GM21529 (cell line): ENCODE measurements around the gene ABI1.
"Not testable (repeated sequence)": the region's sequence is repeated elsewhere in the genome, so short reads cannot be mapped to it uniquely, and the experiment has no call there.

Source experiments
- ATAC-seq: cut with Tn5 transposase; IDR thresholded peaks from one replicate; pipeline ENCODE4 v1.9.1; 2021; ENCODE audit not compliant: unreplicated experiment

ABI1 gene

DNA sequence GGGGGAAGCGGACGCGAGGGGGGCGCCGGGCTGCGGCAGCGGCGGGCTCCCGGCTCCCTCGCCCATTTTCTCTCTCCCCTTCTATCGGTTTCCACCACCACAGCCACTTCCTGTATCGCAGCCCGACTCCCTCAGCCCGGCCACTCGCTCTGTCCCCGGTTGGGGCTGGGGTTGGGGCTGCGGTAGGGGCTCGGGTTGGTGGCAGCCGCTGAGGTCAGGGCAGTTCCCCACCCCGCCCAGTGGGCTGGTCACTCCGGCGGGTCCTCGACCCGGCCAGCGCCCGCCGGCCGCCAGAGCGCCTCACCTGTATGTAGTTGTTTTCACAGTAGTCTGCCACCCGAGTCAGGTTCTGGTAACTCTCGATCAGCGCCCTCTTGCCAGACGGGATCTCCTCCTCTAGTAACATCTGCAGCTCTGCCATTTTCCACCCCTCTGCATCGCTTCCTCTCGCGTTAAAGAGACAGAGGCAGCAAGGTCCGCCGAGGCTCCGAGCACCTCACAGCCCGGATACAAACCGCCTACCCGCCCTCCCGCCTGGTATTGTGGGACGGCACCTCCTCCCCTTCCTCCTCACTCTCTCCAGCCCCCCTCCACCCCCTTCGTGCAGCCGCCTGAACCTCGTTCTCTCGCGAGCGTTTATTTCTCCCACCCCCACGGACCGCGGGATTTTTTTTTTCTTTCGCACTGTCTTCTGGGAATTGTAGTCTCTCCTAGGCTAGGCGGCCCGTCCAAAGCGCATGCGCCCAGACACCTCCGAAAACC lies at the start of gene ABI1:
ABI1 (minus strand) TSS at position 516 of the 762 bp plus-strand sequence; CDS start at position 421, 95 bp downstream.
- peak; percentile 71 for ATAC-seq

DNA sequence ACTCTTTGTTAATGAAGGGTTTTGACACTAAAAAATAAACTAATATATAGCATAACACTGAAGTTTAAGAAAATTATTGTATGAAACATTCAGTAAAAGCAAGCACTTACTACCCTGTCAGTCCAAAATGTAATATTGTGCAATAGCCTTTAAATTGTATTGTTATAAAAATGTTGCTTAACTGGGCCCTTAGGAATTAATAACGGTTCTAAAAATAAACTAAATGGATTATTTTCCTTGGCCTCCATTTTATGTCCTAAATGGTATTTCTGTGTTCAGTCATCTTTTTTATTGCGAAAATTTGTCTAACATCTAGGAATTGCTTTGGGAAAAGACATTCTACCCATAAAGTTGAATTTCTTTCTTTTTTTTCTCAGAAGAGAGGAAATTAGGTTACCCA lies 49.0 kb upstream of the ABI1 start:
- no peak for ATAC-seq

DNA sequence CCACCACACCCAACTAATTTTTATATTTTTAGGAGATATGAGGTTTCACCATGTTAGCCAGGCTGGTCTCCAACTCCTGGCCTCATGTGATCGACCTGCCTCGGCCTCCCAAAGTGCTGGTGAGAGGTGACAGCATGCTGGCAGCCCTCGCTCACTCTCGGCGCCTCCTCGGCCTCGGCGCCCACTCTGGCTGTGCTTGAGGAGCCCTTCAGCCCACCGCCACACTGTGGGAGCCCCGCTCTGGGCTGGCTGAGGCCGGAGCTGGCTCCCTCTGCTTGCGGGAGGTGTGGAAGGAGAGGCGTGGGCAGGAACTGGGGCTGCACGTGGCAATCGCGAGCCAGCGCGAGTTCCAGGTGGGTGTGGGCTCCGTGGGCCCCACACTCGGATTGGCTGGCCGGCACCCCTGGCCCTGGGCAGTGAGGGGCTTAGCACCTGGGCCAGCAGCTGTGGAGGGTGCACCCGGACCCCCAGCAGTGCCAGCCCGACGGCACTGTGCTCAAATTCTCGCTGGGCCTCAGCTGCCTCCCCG lies 44.6 kb upstream of the ABI1 start:
- ATAC-seq: not testable (repeated sequence)

DNA sequence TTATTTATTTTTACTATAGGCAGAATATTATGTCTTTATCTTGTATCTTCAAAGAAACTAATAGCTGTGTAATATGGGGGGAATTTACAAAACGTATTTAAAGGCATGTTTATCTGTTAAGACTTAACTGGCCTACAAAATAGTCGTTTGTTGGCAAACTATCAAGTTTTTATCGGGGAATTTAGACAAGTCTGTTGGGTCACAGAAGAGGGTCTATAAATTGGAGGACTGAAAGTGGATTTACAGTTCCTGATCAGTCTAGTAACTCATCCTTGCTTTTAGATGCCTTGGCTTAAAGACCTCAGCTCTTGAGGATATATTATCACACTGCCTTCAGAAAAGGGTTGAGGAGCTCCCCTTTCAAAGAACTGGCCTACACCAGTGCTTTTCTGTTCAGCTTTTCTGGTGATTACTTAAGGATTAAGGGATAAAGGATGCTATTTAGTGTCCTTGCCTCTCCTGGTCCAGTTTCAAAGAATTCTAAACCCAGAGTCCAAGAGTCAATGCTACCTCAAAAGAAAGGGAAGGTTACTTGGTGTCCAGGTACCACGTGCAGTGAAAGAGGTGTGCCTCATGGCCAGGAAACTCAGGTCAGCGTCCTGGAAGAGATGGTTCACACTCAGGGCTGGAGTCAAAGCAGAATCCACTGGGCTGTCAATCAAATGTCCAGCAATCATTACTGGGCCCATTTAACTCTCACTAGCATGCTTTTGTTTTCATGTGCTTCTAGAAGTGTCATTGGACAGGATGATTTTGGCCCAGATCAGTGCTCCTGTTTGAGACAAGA lies 42.9 kb upstream of the ABI1 start:
- ATAC-seq: no peak

DNA sequence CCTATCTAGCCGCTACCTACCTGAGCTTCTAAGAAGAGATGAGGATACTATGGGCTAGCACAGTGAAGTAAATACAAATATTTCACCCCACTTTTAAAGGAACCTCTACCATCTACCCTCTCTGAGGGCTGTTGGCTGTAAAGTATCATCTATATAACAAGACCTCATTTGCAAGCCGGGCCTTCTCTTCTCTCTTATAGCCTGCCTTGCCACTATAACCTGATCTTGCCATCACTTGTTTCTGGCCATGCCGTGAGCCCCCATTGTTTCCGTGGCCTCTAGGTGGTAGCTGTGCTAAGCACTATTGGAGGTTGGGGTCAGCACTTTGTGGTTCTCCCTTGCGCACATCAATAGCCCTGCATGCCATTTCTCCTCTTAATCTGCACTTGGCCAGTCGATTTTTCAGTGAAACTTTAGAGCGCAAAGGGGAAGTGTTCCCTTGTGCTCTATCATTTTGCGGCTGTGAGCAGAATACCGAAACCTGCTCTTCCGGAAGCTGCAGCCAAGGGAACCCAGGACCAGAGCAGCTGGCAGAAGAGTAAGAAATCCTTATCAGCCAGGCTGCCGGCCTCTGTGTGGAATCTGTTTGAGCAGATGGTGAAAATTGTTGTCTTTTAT lies 31.7 kb upstream of the ABI1 start:
- ATAC-seq: peak; percentile 85

DNA sequence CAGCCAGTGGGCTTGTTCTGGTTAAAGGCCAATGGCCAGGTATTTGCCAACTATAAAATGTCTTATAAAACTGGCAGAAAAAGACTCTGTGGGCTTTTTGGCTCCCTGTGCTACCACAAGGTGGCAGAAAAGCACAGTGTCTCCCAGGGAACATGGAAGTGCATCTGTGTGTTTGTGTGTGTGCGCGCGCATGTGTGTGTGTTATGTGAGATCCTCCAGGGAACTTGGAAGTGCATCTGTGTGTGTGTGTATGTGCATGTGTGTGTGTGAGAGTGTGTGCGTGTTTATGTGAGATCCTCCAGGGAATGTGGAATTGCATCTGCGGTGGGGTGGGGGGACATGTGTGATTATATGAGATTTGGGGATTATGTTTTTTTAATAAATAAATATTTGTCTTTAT lies 30.2 kb upstream of the ABI1 start:
- ATAC-seq: no peak

DNA sequence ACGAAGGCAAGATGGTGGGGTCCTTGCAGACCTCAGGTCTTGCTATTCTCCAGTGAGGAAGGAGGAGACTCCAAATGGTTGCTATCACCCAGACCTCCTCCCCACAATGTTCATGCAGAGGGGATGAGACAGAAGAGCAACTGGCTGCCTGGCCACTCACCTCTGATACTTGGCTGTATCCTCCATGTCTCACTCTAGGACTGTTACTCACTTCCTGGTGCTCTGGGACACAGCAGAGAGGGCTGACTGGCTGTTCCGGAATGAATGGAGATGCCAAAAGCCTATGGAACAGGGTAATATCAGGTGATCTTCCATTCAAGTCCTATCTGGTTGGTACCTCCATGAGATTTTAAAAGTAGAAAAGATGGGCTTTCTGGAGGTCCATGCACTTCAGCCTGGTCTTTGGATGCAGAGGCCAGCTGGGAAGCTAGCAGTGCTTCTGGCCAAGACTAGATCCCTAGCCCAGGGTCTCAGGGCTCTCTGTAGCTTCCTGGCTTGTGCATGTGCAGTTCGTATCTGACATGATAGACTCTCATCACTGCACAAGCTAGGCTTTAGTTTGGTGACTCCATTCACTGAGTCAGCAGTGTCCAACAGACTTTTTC lies 27.0 kb upstream of the ABI1 start:
- ATAC-seq: no peak

DNA sequence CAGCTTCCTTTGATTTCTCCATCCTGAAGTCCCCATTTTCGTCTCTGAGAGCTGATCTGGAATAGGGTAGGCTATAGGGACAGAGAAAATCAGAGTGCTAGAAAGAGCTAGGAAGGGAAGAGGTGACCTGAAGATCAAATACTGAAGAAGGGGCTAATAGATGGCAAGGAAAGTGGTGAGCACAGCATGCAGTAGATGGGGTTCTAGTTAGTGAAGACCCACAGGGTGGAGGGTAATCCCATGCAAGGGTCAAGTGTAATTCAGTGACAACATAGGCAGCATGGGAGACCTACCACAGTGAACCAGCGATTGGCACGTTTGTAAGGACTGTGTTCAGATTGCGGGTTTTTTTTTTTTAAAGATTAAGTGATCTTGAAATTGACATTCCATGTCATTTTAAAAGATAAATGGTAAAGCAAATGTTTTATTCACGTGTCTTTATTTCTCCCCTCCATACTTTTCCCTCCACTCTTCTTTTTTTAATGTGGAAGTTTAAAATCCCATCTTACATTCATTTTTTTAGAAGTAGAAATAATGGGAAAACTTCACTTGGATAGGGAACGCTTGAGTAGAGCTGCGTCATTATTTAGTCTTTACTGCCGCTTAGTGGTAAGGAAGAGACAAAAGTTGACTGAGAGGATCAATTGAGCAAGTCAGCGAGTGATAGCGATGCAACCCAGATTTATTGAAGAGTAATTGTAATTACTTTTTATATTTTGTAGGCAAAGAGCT lies 21.0 kb upstream of the ABI1 start:
- peak; percentile 66 for ATAC-seq

DNA sequence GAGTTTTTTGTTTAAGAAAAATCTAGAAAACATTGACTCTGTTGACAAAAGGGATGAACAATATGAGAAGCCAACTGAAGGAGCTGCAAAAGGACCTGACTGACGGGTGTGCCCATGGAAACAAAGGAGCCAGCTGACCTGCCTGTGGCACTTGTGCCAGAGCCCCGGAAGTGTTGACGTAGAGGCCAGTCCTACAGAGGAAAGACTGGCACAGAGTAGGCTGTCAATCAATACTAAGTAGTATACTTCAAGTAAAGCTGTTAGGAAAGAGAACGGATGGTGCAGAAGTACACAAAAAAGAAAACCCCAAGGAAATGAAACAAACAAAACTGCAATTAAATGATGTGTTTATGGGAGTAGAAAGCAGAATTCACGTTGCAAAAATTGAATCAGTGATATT lies 19.0 kb upstream of the ABI1 start:
- ATAC-seq: no peak

DNA sequence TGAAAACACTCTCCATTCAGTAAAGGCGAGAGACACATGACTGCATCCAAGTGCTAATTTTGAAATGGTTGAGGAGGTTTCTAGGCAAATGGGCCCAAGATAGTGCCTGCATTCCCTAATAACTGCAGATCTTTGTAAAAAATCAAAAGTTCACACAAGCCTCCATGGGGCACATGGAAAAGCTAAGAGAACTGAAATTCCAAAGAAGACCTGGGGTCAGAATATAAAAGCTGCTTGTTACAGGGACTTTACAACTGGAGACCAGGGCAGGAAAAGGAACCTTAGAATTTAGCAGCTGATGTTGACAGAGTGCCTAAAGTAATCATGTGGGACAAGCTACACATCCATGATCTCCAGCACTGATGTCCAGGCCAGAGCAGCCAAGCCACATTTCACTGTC lies 10.0 kb upstream of the ABI1 start:
- ATAC-seq: no peak

DNA sequence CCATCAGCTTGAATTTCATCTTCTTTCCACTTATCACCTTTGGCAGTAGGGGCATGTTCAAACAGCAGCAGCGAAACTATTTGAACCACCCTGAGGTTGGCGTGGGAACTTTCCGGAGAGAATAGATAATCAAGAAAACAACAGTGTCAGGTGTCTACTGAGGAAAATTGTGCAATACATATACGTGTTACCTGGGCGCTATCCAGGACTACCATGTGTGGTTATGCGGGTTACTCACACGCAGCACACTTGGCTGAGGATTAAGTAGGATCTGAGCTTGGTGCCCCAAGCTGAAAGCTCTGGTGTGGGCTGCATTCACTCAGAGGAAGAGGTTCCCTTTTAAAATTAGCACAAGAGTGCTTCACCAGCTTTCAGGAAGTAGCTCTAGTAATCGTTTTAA lies 8.8 kb upstream of the ABI1 start:
- no peak for ATAC-seq

DNA sequence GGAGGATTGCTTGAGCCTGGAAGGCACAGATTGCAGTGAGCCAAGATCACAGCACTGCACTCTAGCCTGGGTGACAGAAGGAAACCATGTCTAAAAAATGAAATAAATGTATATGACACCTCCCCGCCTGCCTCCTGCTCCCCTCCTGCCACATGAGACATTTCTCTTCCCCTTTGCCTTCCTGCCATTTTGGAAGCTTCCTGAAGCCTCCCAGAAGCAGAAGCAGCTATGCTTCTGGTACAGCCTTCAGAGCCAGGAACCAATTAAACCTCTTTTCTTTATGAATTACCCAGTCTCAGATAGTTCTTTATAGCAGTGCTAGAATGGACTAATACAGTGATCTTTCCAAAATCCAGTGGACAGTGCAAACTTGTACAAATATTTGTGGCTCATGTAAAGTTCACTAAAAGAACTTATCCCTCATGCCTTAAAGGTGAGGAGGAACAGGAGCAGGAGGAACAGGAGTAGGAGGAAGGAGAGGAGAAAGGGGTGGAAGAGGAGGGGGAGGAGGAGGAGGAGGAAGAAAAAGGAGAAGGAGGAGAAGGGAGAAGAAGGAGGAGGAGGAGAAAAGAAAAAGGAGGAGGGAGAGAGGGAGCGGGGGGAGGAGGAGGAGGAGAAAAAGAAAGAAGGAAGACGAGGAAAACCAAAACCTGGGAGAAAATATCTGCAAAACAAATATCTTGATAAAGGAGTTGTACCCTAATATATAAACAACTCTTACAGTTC lies 2.8 kb upstream of the ABI1 start:
- ATAC-seq: no peak

DNA sequence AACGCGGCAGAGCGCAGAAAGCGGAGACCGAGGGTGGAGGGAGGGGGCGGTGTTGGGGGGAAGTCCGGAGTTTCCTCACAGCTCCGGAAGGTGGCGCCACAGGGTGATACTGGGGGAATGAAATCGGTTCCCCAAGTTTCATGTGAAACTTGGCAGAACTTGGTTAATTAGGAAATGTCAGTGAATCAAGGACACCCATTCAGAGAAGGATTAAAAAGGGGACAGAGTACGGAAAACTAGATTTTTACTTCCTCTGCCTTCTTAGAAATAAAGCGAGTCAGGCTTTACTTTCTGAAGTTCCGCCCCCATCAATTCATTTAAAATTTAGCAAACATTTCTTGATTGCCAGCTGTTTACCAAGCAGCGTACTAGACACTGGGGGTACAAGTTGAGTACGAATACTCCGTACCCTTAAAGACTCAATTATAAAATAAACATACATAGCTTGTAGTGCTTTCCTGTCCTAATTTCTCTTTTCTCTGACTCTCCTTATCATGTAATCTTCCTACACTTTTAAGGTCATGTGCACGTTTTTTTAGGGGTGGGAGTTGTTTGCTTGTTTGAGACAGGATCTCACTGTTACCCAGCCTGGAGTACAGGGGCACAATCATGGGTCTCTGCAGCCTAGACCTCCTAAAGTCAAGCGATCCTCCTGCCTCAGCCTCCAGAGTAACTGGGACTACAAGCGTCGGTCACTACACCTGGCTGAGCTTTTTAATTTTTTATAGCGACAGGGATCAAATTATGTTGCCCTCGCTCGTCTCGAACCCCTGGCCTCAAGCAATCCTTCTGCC lies 644 bp upstream of the ABI1 start:
- ATAC-seq: no peak

DNA sequence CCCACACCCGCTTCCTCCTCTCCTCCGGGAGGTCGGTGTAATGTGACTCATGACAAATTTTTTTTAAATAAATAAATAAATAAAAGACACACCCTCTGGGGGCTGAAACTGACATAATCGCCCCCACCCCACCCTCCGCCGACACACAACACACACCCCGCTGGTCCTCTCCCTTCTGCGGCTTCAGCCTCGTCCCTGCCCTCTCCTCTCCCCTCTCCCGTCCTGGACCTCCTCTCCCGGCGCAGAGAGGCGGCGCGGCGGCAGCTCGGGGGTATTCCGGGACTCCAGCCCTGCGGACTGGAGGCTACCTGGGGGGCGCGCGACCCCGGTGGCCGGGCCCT lies 686 bp downstream of the ABI1 start:
- peak; percentile 8 for ATAC-seq

DNA sequence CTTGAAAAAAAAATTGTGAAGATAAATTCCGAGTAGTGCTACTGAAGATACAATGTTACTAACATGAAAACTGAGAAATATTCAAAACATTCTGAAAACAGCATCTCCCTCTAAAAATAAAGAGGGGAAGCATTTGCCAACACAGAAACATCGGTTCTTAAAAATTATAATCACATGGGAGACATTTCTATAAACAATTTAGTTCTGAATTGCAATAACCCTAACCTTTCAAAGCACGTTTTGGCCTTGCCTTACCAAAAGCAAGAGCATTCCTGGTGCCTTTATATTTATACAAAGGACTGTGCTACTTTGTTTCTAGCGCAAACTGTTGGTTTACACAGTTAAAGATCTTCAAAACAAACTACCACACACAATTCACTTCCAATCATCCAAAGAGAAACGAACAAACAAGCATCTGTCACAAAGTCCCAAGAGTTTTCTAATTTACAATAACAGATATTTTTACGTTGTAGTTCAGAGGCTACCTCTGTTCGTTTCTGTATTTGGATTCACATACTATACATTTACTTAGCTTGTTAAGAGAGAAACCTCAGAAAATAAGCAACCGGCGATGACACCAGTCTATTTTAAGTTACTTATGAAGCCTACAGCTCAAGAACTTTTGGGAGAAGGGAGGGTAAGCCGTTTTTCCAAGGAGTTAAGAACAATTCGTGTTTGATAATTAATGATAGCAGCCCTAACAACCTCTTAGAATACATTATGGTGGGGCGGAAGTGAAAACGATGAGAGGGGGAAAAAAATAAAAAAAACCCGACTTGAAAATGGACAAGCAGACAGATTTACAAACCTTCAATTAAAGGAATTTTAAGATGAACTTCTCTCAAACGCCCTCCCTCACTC lies 1.3 kb downstream of the ABI1 start:
- no peak for ATAC-seq

DNA sequence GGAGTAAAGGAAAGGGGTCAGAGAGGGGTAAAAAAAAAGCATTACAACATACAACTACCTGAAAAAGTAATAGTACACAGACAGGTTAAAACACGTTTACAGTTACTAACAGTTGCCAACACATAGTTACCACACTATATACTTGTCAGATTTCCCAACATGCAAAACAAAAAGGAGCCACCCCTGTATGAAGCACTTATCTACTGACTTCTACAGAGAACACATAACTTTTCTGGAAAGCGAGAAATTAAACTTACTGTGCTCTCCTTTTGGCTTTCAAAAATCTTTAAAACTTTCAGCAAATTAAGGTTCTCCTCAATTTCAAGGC lies 2.1 kb downstream of the ABI1 start:
- ATAC-seq: no peak

DNA sequence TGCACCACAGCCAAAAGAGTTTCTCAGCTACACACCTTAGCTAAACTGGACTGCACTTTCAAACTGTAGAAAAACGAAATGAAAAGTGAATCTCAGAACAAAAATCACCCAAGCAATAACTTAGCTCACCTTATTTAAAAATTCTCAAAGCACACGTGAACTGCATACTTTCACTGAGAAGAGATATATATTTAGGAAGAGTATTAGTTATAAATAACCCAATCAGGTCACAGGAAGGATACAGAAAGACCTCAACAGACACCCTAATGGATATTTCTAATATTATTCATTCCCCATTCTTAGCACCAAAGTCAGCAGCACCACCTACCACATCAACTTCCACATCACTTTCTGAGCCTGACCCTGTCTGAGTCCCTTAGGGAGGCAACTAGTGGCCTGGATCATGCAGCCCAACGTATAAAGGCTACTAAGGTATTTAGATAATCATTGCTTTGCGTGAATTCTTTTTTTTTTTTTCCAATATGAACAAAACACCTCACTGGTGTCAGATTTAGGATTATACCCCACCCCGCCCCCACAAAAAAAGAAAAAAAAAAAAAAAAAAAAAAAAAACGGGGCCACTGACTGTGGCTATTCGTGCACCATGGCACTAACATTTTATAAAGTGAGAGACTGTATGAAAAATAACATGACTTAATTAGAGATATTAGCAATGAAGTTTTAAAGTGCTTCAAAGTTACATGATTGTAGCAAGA lies 2.6 kb downstream of the ABI1 start:
- ATAC-seq: peak; percentile 33

DNA sequence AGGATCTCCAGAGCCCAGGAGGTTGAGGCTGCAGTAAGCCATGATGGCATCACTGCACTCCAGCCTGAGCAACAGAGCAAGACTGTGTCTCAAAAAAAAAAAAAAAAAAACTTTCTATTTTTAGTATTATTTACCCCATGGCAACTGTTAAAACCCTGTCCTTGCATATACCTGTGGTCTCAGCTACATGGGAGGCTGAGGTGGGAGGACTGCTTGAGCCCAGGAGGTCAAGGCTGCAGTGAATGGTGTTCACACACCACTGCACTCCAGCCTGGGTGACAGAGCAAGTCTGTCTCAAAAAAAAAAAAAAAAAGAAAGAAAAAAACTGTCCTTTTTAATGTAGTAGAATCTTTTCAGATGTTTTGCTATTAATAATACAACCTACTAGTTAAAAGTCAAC lies 3.2 kb downstream of the ABI1 start:
- peak; percentile 4 for ATAC-seq
